Measurements from ENCODE around the gene PRH1.

The PRH1 gene

DNA sequence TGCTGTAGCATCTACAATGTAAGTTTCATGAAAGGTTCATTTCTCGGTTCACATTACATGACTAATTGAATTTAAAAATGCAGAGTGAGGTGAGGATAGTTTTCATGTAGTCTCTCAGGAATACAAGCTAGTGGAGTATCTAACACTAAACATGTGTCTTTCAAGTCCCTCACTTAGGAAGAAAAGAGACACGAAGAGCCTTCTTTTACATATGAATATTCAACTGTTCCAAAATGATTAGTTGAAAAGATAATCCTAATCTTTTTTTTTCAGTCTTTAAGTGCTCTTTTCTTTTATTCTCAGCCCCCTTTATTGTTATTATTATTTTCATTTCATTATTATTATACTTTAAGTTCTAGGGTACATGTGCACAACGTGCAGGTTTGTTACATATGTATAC is 45.6 kb downstream of the PRH1 start:
- no peak for DNase-seq

Measured in NK-92 treated with Interleukin-12 subunit alpha and Interleukin-12 subunit beta, amount 100 ng/mL, for 24 hours (cell line).